Lower lobe of right lung (tissue), 2 donors: ENCODE data around the gene ACY1. TPM values are rescaled to one million over a fixed set of nuclear protein-coding genes. Genes with fewer than 3 reads are reported as not detected.

ENCODE experiments used
- ATAC-seq, 2 donors: fragments of 200-7000 bp; cut with Tn5 transposase; one replicate each; pipeline ENCODE4 v1.9.1; 2020 to 2022; ENCODE audit warnings: mild to moderate bottlenecking in 2 of 2, moderate library complexity in 2 of 2
- DNase-seq: peaks from one replicate; pipeline ENCODE4 v3.0.0-alpha.2; 2020
- H3K27ac ChIP-seq: fragments of 200-600 bp; one replicate; pipeline ENCODE4 v1.8.0; 2022
- H3K27me3 ChIP-seq: fragments of 200-600 bp; one replicate; pipeline ENCODE4 v1.8.0; 2022; ENCODE audit warnings: low read depth
- H3K36me3 ChIP-seq: fragments of 200-600 bp; one replicate; pipeline ENCODE4 v1.8.0; 2022; ENCODE audit warnings: mild to moderate bottlenecking
- H3K4me1 ChIP-seq: fragments of 200-600 bp; one replicate; pipeline ENCODE4 v1.8.0; 2022
- H3K4me3 ChIP-seq: fragments of 200-600 bp; one replicate; pipeline ENCODE4 v1.8.0; 2022; ENCODE audit warnings: mild to moderate bottlenecking
- H3K9me3 ChIP-seq: fragments of 200-600 bp; one replicate; pipeline ENCODE4 v1.8.0; 2022
- intact Hi-C: fragments of 100-400 bp; cut with DNase I; formaldehyde crosslinking; loops from one replicate; pipeline ENCODE4 v1.11.0; 2022
- total RNA-seq: library from RNA; stranded (reverse); fragmentation: NEBNext Ultra II Directional; extraction: Animal tissue kit (Norgen Biotek cat#: 25700); gene quantifications from one replicate; pipeline ENCODE4 v1.2.1, GENCODE V29; 2021
- TF ChIP-seq, protein P1 (sequence below): fragments of 200-600 bp; IDR thresholded peaks from one replicate; pipeline ENCODE4 v1.8.0; 2022; ENCODE audit warnings: antibody characterized with exemption, mild to moderate bottlenecking
- donor health status: DM: no; HTN: yes; CAD: no; lungs with severe emphysema.

Gene ACY1
- total RNA-seq, 1 donor from 2014 or later: 20.6 TPM

GRCh38 chr3:52024765-52025452, 41.6 kb downstream of the ACY1 start:
- Histone ChIP-seq H3K36me3 (no peaks in the 10 kb centered on the region), H3K27me3 (no peaks in the 10 kb centered on the region), H3K9me3 (no peaks in the 10 kb centered on the region), H3K27ac (no peak overlapping the region), H3K4me1 (peaks cover 30% of the 10 kb centered on the region), H3K4me3 (no peak overlapping the region)
- intact Hi-C loops: no loop called here
- ATAC-seq (no peak), DNase-seq (no peak)
- TF ChIP-seq, protein P1, sequence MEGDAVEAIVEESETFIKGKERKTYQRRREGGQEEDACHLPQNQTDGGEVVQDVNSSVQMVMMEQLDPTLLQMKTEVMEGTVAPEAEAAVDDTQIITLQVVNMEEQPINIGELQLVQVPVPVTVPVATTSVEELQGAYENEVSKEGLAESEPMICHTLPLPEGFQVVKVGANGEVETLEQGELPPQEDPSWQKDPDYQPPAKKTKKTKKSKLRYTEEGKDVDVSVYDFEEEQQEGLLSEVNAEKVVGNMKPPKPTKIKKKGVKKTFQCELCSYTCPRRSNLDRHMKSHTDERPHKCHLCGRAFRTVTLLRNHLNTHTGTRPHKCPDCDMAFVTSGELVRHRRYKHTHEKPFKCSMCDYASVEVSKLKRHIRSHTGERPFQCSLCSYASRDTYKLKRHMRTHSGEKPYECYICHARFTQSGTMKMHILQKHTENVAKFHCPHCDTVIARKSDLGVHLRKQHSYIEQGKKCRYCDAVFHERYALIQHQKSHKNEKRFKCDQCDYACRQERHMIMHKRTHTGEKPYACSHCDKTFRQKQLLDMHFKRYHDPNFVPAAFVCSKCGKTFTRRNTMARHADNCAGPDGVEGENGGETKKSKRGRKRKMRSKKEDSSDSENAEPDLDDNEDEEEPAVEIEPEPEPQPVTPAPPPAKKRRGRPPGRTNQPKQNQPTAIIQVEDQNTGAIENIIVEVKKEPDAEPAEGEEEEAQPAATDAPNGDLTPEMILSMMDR: no peak

DNA sequence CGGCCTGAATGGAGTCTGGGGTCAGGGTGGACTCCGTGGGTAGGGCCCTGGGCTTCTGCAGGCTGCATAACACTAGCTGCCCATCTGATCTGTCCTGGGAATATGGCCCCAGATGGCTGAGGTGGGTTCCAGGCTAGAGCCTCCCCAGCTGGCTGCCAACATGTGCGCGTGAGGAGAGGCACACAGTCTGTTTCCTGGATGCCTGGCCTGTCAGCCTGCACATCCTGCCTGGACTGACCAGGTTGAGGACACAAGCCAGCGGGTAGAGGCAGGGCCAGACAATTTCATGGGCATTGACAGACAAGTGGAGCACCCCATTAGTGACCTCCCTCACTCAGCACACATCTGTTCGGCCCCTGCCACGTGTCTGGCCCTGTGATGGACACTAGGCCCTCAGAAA, 42.1 kb downstream of the ACY1 start:
- no peak overlapping the region for H3K4me3 ChIP-seq
- DNase-seq (no peak), ATAC-seq (no peak)
- TF ChIP-seq, protein P1: no peak
- H3K4me1 ChIP-seq: peaks cover 30% of the 10 kb centered on the region
- no peaks in the 10 kb centered on the region for H3K36me3 ChIP-seq
- no peak overlapping the region for H3K27ac ChIP-seq
- intact Hi-C loops: no loop called here
- H3K27me3 ChIP-seq: no peaks in the 10 kb centered on the region
- H3K9me3 ChIP-seq: no peaks in the 10 kb centered on the region

- Histone ChIP-seq H3K4me3 (no peak overlapping the region), H3K36me3 (no peaks in the 10 kb centered on the region), H3K9me3 (no peaks in the 10 kb centered on the region), H3K27ac (no peak overlapping the region), H3K4me1 (peaks cover 30% of the 10 kb centered on the region), H3K27me3 (no peaks in the 10 kb centered on the region)
- intact Hi-C loops: no loop called here
- ATAC-seq: no peak
- TF ChIP-seq, protein P1: no peak
- DNase-seq: no peak
Observed at GRCh38 chr3:52026041-52026440, 42.7 kb downstream of the ACY1 start.

- H3K27me3 ChIP-seq: no peaks in the 10 kb centered on the region
- H3K4me1 ChIP-seq: peaks cover 7% of the 10 kb centered on the region
- no peak for DNase-seq
- H3K9me3 ChIP-seq: no peaks in the 10 kb centered on the region
- TF ChIP-seq, protein P1: no peak
- H3K36me3 ChIP-seq: no peaks in the 10 kb centered on the region
- intact Hi-C loops: no loop called here
- H3K4me3 ChIP-seq: no peak overlapping the region
- no peak overlapping the region for H3K27ac ChIP-seq
- no peak for ATAC-seq
Observed at GRCh38 chr3:52028572-52028971, 45.2 kb downstream of the ACY1 start.

DNA sequence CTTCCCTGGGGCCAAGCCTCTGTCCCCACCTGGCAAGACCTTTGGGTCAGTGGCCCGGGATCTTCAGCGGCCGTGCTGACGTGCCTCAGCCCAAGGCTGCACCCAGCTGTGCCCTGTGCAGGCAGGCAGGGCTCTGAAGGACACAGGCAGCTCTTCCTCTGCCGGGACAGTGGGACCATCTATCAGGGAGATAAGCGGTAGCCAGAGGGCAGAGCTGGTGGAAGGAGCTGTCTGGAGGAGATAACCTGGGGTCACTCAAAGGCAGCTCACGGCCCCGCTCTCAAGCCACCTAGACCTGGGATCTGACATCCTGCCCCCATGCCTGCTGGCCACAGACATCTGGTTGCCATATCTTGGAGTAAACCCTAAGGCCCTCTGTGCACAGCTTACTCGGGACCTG, 45.7 kb downstream of the ACY1 start:
- Histone ChIP-seq H3K27me3 (no peaks in the 10 kb centered on the region), H3K9me3 (no peaks in the 10 kb centered on the region), H3K36me3 (no peaks in the 10 kb centered on the region), H3K27ac (no peak overlapping the region), H3K4me1 (peaks cover 3% of the 10 kb centered on the region), H3K4me3 (no peak overlapping the region)
- DNase-seq: no peak
- TF ChIP-seq, protein P1: no peak
- intact Hi-C loops: no loop called here
- ATAC-seq: no peak
